ENCODE results near the gene MYH2. TPM values are rescaled to one million over a fixed set of nuclear protein-coding genes. Genes with fewer than 3 reads are reported as not detected.
"Not testable (repeated sequence)": the region's sequence is repeated elsewhere in the genome, so short reads cannot be mapped to it uniquely, and the experiment has no call there.

MYH2 gene
- total RNA-seq, 1 donor = not detected

- no peak for TF ChIP-seq CTCF (IDR thresholded peaks at IDR 0.05; ENCODE audit: extremely low read depth, low read depth, low read length)
- H3K36me3 ChIP-seq (ENCODE audit: insufficient read depth, low read length) = no peaks in the 10 kb centered on the region
- H3K4me3 ChIP-seq (ENCODE audit: insufficient read depth, low read length) = no peak overlapping the region
- no peaks in the 10 kb centered on the region for H3K9me3 ChIP-seq (ENCODE audit: low read depth, low read length)
- no peaks in the 10 kb centered on the region for H3K27me3 ChIP-seq (ENCODE audit: insufficient read depth, low read length)
- H3K4me2 ChIP-seq (ENCODE audit: insufficient read depth, low read length) = no peak overlapping the region
- H2AFZ ChIP-seq (ENCODE audit: low read length) = no peak overlapping the region
- H3K79me2 ChIP-seq (ENCODE audit: insufficient read depth, low read length) = no peaks in the 10 kb centered on the region
- no peak for DNase-seq (ENCODE audit: insufficient read length, low spot score, missing footprints)
- H4K20me1 ChIP-seq (ENCODE audit: insufficient read depth, low read length) = no peaks in the 10 kb centered on the region
- no peaks in the 10 kb centered on the region for H3K4me1 ChIP-seq (ENCODE audit: insufficient read depth, low read length)
- no peak overlapping the region for H3K27ac ChIP-seq (ENCODE audit: low read depth, low read length)
These were observed 2.1 kb downstream of the MYH2 start for GRCh38 chr17:10547351-10547750.

- not testable (repeated sequence) for H3K4me2 ChIP-seq (ENCODE audit: insufficient read depth, low read length); H3K27ac ChIP-seq (ENCODE audit: low read depth, low read length); H3K36me3 ChIP-seq (ENCODE audit: insufficient read depth, low read length); H3K27me3 ChIP-seq (ENCODE audit: insufficient read depth, low read length); H4K20me1 ChIP-seq (ENCODE audit: insufficient read depth, low read length); DNase-seq (ENCODE audit: insufficient read length, low spot score, missing footprints); H3K9me3 ChIP-seq (ENCODE audit: low read depth, low read length); H3K4me1 ChIP-seq (ENCODE audit: insufficient read depth, low read length); H2AFZ ChIP-seq (ENCODE audit: low read length); H3K4me3 ChIP-seq (ENCODE audit: insufficient read depth, low read length); H3K79me2 ChIP-seq (ENCODE audit: insufficient read depth, low read length)
These were observed 6.0 kb downstream of the MYH2 start for GRCh38 chr17:10543486-10543885.

- not testable (repeated sequence) for H3K27ac ChIP-seq (ENCODE audit: low read depth, low read length); H3K4me1 ChIP-seq (ENCODE audit: insufficient read depth, low read length); H3K79me2 ChIP-seq (ENCODE audit: insufficient read depth, low read length); H3K4me2 ChIP-seq (ENCODE audit: insufficient read depth, low read length); H3K27me3 ChIP-seq (ENCODE audit: insufficient read depth, low read length); H2AFZ ChIP-seq (ENCODE audit: low read length); H4K20me1 ChIP-seq (ENCODE audit: insufficient read depth, low read length); H3K36me3 ChIP-seq (ENCODE audit: insufficient read depth, low read length); DNase-seq (ENCODE audit: insufficient read length, low spot score, missing footprints); H3K9me3 ChIP-seq (ENCODE audit: low read depth, low read length); H3K4me3 ChIP-seq (ENCODE audit: insufficient read depth, low read length)
These were observed 8.3 kb downstream of the MYH2 start for GRCh38 chr17:10541179-10541578.

GRCh38 chr17:10532026-10532425, 17.4 kb downstream of the MYH2 start:
- Histone ChIP-seq H3K4me2 (ENCODE audit: insufficient read depth, low read length) (no peak overlapping the region), H3K27me3 (ENCODE audit: insufficient read depth, low read length) (no peaks in the 10 kb centered on the region), H4K20me1 (ENCODE audit: insufficient read depth, low read length) (no peaks in the 10 kb centered on the region), H3K4me1 (ENCODE audit: insufficient read depth, low read length) (no peaks in the 10 kb centered on the region), H3K9me3 (ENCODE audit: low read depth, low read length) (no peaks in the 10 kb centered on the region), H2AFZ (ENCODE audit: low read length) (no peak overlapping the region), H3K36me3 (ENCODE audit: insufficient read depth, low read length) (no peaks in the 10 kb centered on the region), H3K79me2 (ENCODE audit: insufficient read depth, low read length) (no peaks in the 10 kb centered on the region), H3K4me3 (ENCODE audit: insufficient read depth, low read length) (no peak overlapping the region), H3K27ac (ENCODE audit: low read depth, low read length) (no peak overlapping the region)
- no peak for DNase-seq (ENCODE audit: insufficient read length, low spot score, missing footprints)
- TF ChIP-seq CTCF (IDR thresholded peaks at IDR 0.05; ENCODE audit: extremely low read depth, low read depth, low read length) = no peak

GRCh38 chr17:10527419-10527818, 22.0 kb downstream of the MYH2 start:
- DNase-seq (ENCODE audit: insufficient read length, low spot score, missing footprints) = no peak
- no peak for TF ChIP-seq CTCF (IDR thresholded peaks at IDR 0.05; ENCODE audit: extremely low read depth, low read depth, low read length)
- Histone ChIP-seq H3K4me1 (ENCODE audit: insufficient read depth, low read length) (no peaks in the 10 kb centered on the region), H3K27ac (ENCODE audit: low read depth, low read length) (no peak overlapping the region), H3K36me3 (ENCODE audit: insufficient read depth, low read length) (no peaks in the 10 kb centered on the region), H3K9me3 (ENCODE audit: low read depth, low read length) (no peaks in the 10 kb centered on the region), H4K20me1 (ENCODE audit: insufficient read depth, low read length) (no peaks in the 10 kb centered on the region), H3K27me3 (ENCODE audit: insufficient read depth, low read length) (no peaks in the 10 kb centered on the region), H2AFZ (ENCODE audit: low read length) (no peak overlapping the region), H3K79me2 (ENCODE audit: insufficient read depth, low read length) (no peaks in the 10 kb centered on the region), H3K4me2 (ENCODE audit: insufficient read depth, low read length) (no peak overlapping the region), H3K4me3 (ENCODE audit: insufficient read depth, low read length) (no peak overlapping the region)

Data from osteoblast (primary cell).